Colonic mucosa (tissue), 4 donors: Measurements from ENCODE around the gene CPAMD8. TPM values are rescaled to one million over a fixed set of nuclear protein-coding genes. Genes with fewer than 3 reads are reported as not detected.

ENCODE experiments used
- DNase-seq: peaks from one replicate; pipeline ENCODE4 v3.0.0-alpha.2; 2020
- H3K27ac ChIP-seq: fragments of 200-600 bp; one replicate; pipeline ENCODE4 v1.8.0; 2021
- H3K27me3 ChIP-seq: fragments of 200-600 bp; one replicate; pipeline ENCODE4 v1.8.0; 2021
- H3K36me3 ChIP-seq: fragments of 200-600 bp; one replicate; pipeline ENCODE4 v1.8.0; 2021
- H3K4me1 ChIP-seq: fragments of 200-600 bp; one replicate; pipeline ENCODE4 v1.8.0; 2021; ENCODE audit warnings: mild to moderate bottlenecking
- H3K4me3 ChIP-seq: fragments of 200-600 bp; one replicate; pipeline ENCODE4 v1.8.0; 2021
- H3K9ac ChIP-seq, 2 donors: one replicate each; pipeline ENCODE4 v1.7.0; 2013; ENCODE audit warnings: control low read depth in 2 of 2, low read depth in 2 of 2, low read length in 2 of 2
- H3K9me3 ChIP-seq: fragments of 200-600 bp; one replicate; pipeline ENCODE4 v1.8.0; 2021
- CTCF ChIP-seq: fragments of 200-600 bp; IDR thresholded peaks from one replicate; pipeline ENCODE4 v1.8.0; 2022; ENCODE audit warnings: antibody characterized with exemption, mild to moderate bottlenecking
- intact Hi-C: fragments of 100-400 bp; cut with DNase I; formaldehyde crosslinking; loops from one replicate; pipeline ENCODE4 v1.14.1; 2022
- total RNA-seq, 2 donors: library from RNA; stranded (reverse); fragmentation: NEBNext Ultra II Directional in 1 of 2; extraction: Animal tissue kit (Norgen Biotek cat#: 25700) in 1 of 2; gene quantifications; one replicate each; pipeline ENCODE4 v1.2.1, GENCODE V29; 2021
- donor health status: healthy.
- donor health status: DM: no; HTN: no; CAD: no.
- donor health status: DM: no; HTN: no; CAD: no.

The CPAMD8 gene
- total RNA-seq, 2 donors from 2014 or later, result 1.8 to 3.5 TPM

- DNase-seq, result no peak
- Histone ChIP-seq H3K4me1 (peaks cover 6% of the 10 kb centered on the region), H3K36me3 (peaks cover 6% of the 10 kb centered on the region), H3K27me3 (no peaks in the 10 kb centered on the region), H3K9me3 (no peaks in the 10 kb centered on the region), H3K4me3 (no peak overlapping the region), H3K27ac (no peak overlapping the region), H3K9ac (no peak overlapping the region)
- TF ChIP-seq CTCF, result no peak
- intact Hi-C loops, result no loop called here
Observed at GRCh38 chr19:16850133-16850532, 176.5 kb downstream of the CPAMD8 start.

GRCh38 chr19:16849168-16849567, 177.4 kb downstream of the CPAMD8 start:
- intact Hi-C loops, result no loop called here
- H3K27ac ChIP-seq, result peak overlapping the region; percentile 7
- TF ChIP-seq CTCF, result no peak
- H3K36me3 ChIP-seq, result peaks cover 6% of the 10 kb centered on the region
- peak; percentile 27 for DNase-seq
- H3K27me3 ChIP-seq, result no peaks in the 10 kb centered on the region
- H3K9ac ChIP-seq, result no peak overlapping the region
- H3K4me1 ChIP-seq, result peaks cover 6% of the 10 kb centered on the region
- no peaks in the 10 kb centered on the region for H3K9me3 ChIP-seq
- no peak overlapping the region for H3K4me3 ChIP-seq

- no peak overlapping the region for H3K9ac ChIP-seq
- peaks cover 6% of the 10 kb centered on the region for H3K4me1 ChIP-seq
- intact Hi-C loops, result no loop called here
- no peaks in the 10 kb centered on the region for H3K9me3 ChIP-seq
- H3K27ac ChIP-seq, result no peak overlapping the region
- peaks cover 6% of the 10 kb centered on the region for H3K36me3 ChIP-seq
- no peak for DNase-seq
- TF ChIP-seq CTCF, result no peak
- H3K27me3 ChIP-seq, result no peaks in the 10 kb centered on the region
- no peak overlapping the region for H3K4me3 ChIP-seq
Observed at GRCh38 chr19:16847430-16847829, 179.2 kb downstream of the CPAMD8 start.

- DNase-seq, result no peak
- Histone ChIP-seq H3K27me3 (no peaks in the 10 kb centered on the region), H3K4me1 (peaks cover 6% of the 10 kb centered on the region), H3K4me3 (no peak overlapping the region), H3K9ac (no peak overlapping the region), H3K9me3 (no peaks in the 10 kb centered on the region), H3K36me3 (peaks cover 3% of the 10 kb centered on the region), H3K27ac (no peak overlapping the region)
- intact Hi-C loops, result no loop called here
- TF ChIP-seq CTCF, result no peak
Observed at GRCh38 chr19:16846901-16847300, 179.7 kb downstream of the CPAMD8 start.

Other genes with a start within 250 kb of the CPAMD8 start
- 10 to 100 TPM; 19.8 to 31.0 TPM for gene SIN3B, start 197.4 kb downstream of the CPAMD8 start, total RNA-seq
- under 1 TPM; 0.84 to 0.98 TPM for gene F2RL3, start 137.8 kb downstream of the CPAMD8 start, total RNA-seq
- 10 to 100 TPM; 10.6 to 29.8 TPM for gene HAUS8, start 48.6 kb upstream of the CPAMD8 start, total RNA-seq
- gene MYO9B, start 49.0 kb upstream of the CPAMD8 start, total RNA-seq, result 10 to 100 TPM; 56.5 to 89.2 TPM
- 10 to 100 TPM; 18.2 to 22.4 TPM for gene USE1, start 188.5 kb upstream of the CPAMD8 start, total RNA-seq
- gene OCEL1, start 199.4 kb upstream of the CPAMD8 start, total RNA-seq, result 10 to 100 TPM; 35.7 to 46.9 TPM
- gene NR2F6, start 219.1 kb upstream of the CPAMD8 start, total RNA-seq, result 100 to 1,000 TPM; 129 to 195 TPM
- gene USHBP1, start 237.9 kb upstream of the CPAMD8 start, total RNA-seq, result 1 to 10 TPM; 1.1 to 1.3 TPM
- 10 to 100 TPM; 73.7 to 94.7 TPM for gene BABAM1, start 240.6 kb upstream of the CPAMD8 start, total RNA-seq